H9 (cell line): ENCODE results near the gene NARF. TPM values are rescaled to one million over a fixed set of nuclear protein-coding genes. Genes with fewer than 3 reads are reported as not detected.

Experiments
- DNase-seq: peaks from one replicate; pipeline ENCODE4 v3.0.0-alpha.2; 2017
- H2AFZ ChIP-seq: one replicate; pipeline ENCODE4 v1.6.1; 2013; ENCODE audit warnings: mild to moderate bottlenecking, low read length, control low read depth, moderate library complexity
- H2AK5ac ChIP-seq: 2 replicates; pipeline ENCODE4 v1.6.1; 2013; ENCODE audit warnings: low read length, control low read depth, mixed read lengths; ENCODE audit not compliant: insufficient read length
- H2BK120ac ChIP-seq: one replicate; pipeline ENCODE4 v1.6.1; 2013; ENCODE audit warnings: low read depth, mild to moderate bottlenecking, low read length, control low read depth, inconsistent platforms; ENCODE audit not compliant: poor library complexity, severe bottlenecking
- H2BK12ac ChIP-seq: 2 replicates; pipeline ENCODE4 v1.6.1; 2013; ENCODE audit warnings: low read length, control low read depth, mixed read lengths, low read depth; ENCODE audit not compliant: insufficient read length
- H2BK15ac ChIP-seq: 2 replicates; pipeline ENCODE4 v1.6.1; 2013; ENCODE audit warnings: low read depth, low read length, control low read depth
- H2BK20ac ChIP-seq: one replicate; pipeline ENCODE4 v1.6.1; 2013; ENCODE audit warnings: low read depth, mild to moderate bottlenecking, low read length, control low read depth, inconsistent platforms; ENCODE audit not compliant: poor library complexity, severe bottlenecking
- H2BK5ac ChIP-seq: 2 replicates; pipeline ENCODE4 v1.6.1; 2013; ENCODE audit warnings: low read length, control low read depth, mixed read lengths; ENCODE audit not compliant: insufficient read length
- H3K14ac ChIP-seq: 2 replicates; pipeline ENCODE4 v1.6.1; 2013; ENCODE audit warnings: low read length, control low read depth; ENCODE audit not compliant: insufficient read depth
- H3K18ac ChIP-seq: 2 replicates; pipeline ENCODE4 v1.6.1; 2013; ENCODE audit warnings: low read depth, mild to moderate bottlenecking, mixed read lengths, low read length, control low read depth; ENCODE audit not compliant: insufficient read length
- H3K23ac ChIP-seq: 2 replicates; pipeline ENCODE4 v1.6.1; 2013; ENCODE audit warnings: low read length, control low read depth, mixed read lengths, low read depth; ENCODE audit not compliant: insufficient read length
- H3K23me2 ChIP-seq: 2 replicates; pipeline ENCODE4 v1.6.1; 2013; ENCODE audit warnings: low read depth, mild to moderate bottlenecking, mixed read lengths, low read length, control low read depth; ENCODE audit not compliant: insufficient read length, poor library complexity, severe bottlenecking
- H3K27ac ChIP-seq: 2 replicates; pipeline ENCODE4 v1.5.1; 2013; ENCODE audit warnings: low read length, control low read depth, mixed read lengths, low read depth; ENCODE audit not compliant: insufficient read length
- H3K27me3 ChIP-seq: 2 replicates; pipeline ENCODE4 v1.6.1; 2013; ENCODE audit warnings: low read length, control low read depth, inconsistent platforms; ENCODE audit not compliant: insufficient read depth
- H3K4ac ChIP-seq: 2 replicates; pipeline ENCODE4 v1.6.1; 2013; ENCODE audit warnings: low read depth, mild to moderate bottlenecking, control low read depth, inconsistent platforms, low read length, moderate library complexity
- H3K4me1 ChIP-seq: 2 replicates; pipeline ENCODE4 v1.6.1; 2013; ENCODE audit warnings: low read length, control low read depth, inconsistent platforms; ENCODE audit not compliant: insufficient read depth
- H3K4me2 ChIP-seq: 2 replicates; pipeline ENCODE4 v1.6.1; 2013; ENCODE audit warnings: low read length, control low read depth, mixed read lengths; ENCODE audit not compliant: insufficient read length, insufficient read depth
- H3K56ac ChIP-seq: 2 replicates; pipeline ENCODE4 v1.6.1; 2013; ENCODE audit warnings: low read depth, mild to moderate bottlenecking, mixed read lengths, low read length, control low read depth; ENCODE audit not compliant: insufficient read length
- H3K79me1 ChIP-seq: 2 replicates; pipeline ENCODE4 v1.6.1; 2013; ENCODE audit warnings: low read depth, mild to moderate bottlenecking, moderate library complexity, low read length, control low read depth, inconsistent platforms; ENCODE audit not compliant: insufficient read depth, poor library complexity, severe bottlenecking
- H3K79me2 ChIP-seq: 2 replicates; pipeline ENCODE4 v1.6.1; 2013; ENCODE audit warnings: low read length, control low read depth, inconsistent platforms; ENCODE audit not compliant: insufficient read depth
- H3K9ac ChIP-seq: 2 replicates; pipeline ENCODE4 v1.6.1; 2013; ENCODE audit warnings: low read length, control low read depth, mixed read lengths; ENCODE audit not compliant: insufficient read length; ENCODE audit errors: extremely low read depth
- H3K9me3 ChIP-seq: one replicate; pipeline ENCODE4 v1.6.1; 2013; ENCODE audit warnings: low read depth, low read length, inconsistent platforms; ENCODE audit not compliant: control insufficient read depth
- H3T11ph ChIP-seq: one replicate; pipeline ENCODE4 v1.6.1; 2013; ENCODE audit warnings: mild to moderate bottlenecking, low read length, control low read depth, inconsistent platforms
- H4K20me1 ChIP-seq: one replicate; pipeline ENCODE4 v1.6.1; 2013; ENCODE audit not compliant: control insufficient read depth, insufficient read length, insufficient read depth
- H4K5ac ChIP-seq: 2 replicates; pipeline ENCODE4 v1.6.1; 2013; ENCODE audit warnings: low read depth, mild to moderate bottlenecking, mixed read lengths, low read length, control low read depth; ENCODE audit not compliant: insufficient read length
- H4K8ac ChIP-seq: replicated peaks from 2 replicates; pipeline ENCODE4 v1.6.1; 2013; ENCODE audit warnings: low read length, control low read depth, mixed read lengths, low read depth; ENCODE audit not compliant: insufficient read length
- H4K91ac ChIP-seq: 2 replicates; pipeline ENCODE4 v1.6.1; 2013; ENCODE audit warnings: low read depth, mild to moderate bottlenecking, moderate library complexity, mixed read lengths, low read length, control low read depth; ENCODE audit not compliant: insufficient read length
- H3K27ac Mint-ChIP-seq, 3 experiments: 2 replicates in 2 of 3; 3 replicates in 1 of 3; pipeline ENCODE4 v1.8.0; 2020 to 2021; ENCODE audit warnings: mixed read lengths in 3 of 3, mild to moderate bottlenecking in 1 of 3, moderate library complexity in 1 of 3
- H3K27me3 Mint-ChIP-seq: 2 replicates; pipeline ENCODE4 v1.8.0; 2021; ENCODE audit warnings: low read depth, mild to moderate bottlenecking, moderate library complexity, mixed read lengths
- H3K36me3 Mint-ChIP-seq, 3 experiments: 2 replicates in 2 of 3; 3 replicates in 1 of 3; pipeline ENCODE4 v1.8.0; 2020 to 2021; ENCODE audit warnings: low read depth in 3 of 3, mixed read lengths in 3 of 3; ENCODE audit not compliant: insufficient read depth in 1 of 3
- H3K4me1 Mint-ChIP-seq, 2 experiments: 2 replicates each; pipeline ENCODE4 v1.8.0; 2020; ENCODE audit warnings: mixed read lengths in 2 of 2
- H3K4me3 Mint-ChIP-seq, 2 experiments: 2 replicates in 1 of 2; 3 replicates in 1 of 2; pipeline ENCODE4 v1.8.0; 2020 to 2021; ENCODE audit warnings: mild to moderate bottlenecking in 2 of 2, mixed read lengths in 2 of 2, moderate library complexity in 1 of 2
- H3K9me3 Mint-ChIP-seq, 2 experiments: 2 replicates in 1 of 2; 3 replicates in 1 of 2; pipeline ENCODE4 v1.8.0; 2020; ENCODE audit warnings: mild to moderate bottlenecking in 2 of 2, mixed read lengths in 2 of 2, moderate library complexity in 1 of 2
- WGBS: extraction: QIAGEN DNeasy Blood & Tissue Kit; methylation state at CpG from one replicate; pipeline ENCODE4 v1.1.7; 2013; ENCODE audit warnings: missing lambda C conversion rate, low lambda C conversion rate, mixed read lengths; ENCODE audit not compliant: insufficient read length; ENCODE audit errors: extremely low coverage; 5-methylcytosine and 5-hydroxymethylcytosine counted together
- total RNA-seq: library from RNA; stranded (reverse); gene quantifications from 2 replicates; pipeline ENCODE4 v1.2.1, GENCODE V29; 2021
- TF ChIP-seq, protein P1 (sequence below): fragments of 200-600 bp; sonication (generic); conservative IDR thresholded peaks from 3 replicates; pipeline ENCODE4 v1.8.0; 2021; ENCODE audit warnings: antibody characterized with exemption, mild to moderate bottlenecking

The NARF gene
- total RNA-seq, 1 experiment from 2014 or later: 124 TPM

GRCh38 chr17:82445542-82445941 is 13.0 kb upstream of the NARF start:
- H3K27me3 Mint-ChIP-seq: no peaks in the 10 kb centered on the region
- no peak overlapping the region for H4K5ac ChIP-seq
- no peak overlapping the region for H3K4ac ChIP-seq
- H3K9me3 ChIP-seq: no peaks in the 10 kb centered on the region
- H2AK5ac ChIP-seq: no peak overlapping the region
- no peak overlapping the region for H3K18ac ChIP-seq
- H3K14ac ChIP-seq: no peak overlapping the region
- no CpG with 5 or more reads among the region's 13 CpGs for WGBS
- no peak overlapping the region for H2BK120ac ChIP-seq
- no peak overlapping the region for H3K23ac ChIP-seq
- peaks cover 6 to 26% (median 23%) of the 10 kb centered on the region in 3 experiments for H3K36me3 Mint-ChIP-seq
- H3K9ac ChIP-seq: no peak overlapping the region
- no peaks in the 10 kb centered on the region for H4K20me1 ChIP-seq
- no peaks in the 10 kb centered on the region for H3K79me1 ChIP-seq
- no peaks in the 10 kb centered on the region for H3K27me3 ChIP-seq
- no peak overlapping the region for H2BK5ac ChIP-seq
- no peak overlapping the region for H3K4me3 Mint-ChIP-seq
- H3K4me2 ChIP-seq: no peak overlapping the region
- no peaks in the 10 kb centered on the region for H3K79me2 ChIP-seq
- H4K91ac ChIP-seq: no peak overlapping the region
- H2BK20ac ChIP-seq: no peak overlapping the region
- H3K23me2 ChIP-seq: no peaks in the 10 kb centered on the region
- no peak overlapping the region for H3K56ac ChIP-seq
- H2BK15ac ChIP-seq: no peak overlapping the region
- no peak overlapping the region for H2BK12ac ChIP-seq
- no peak overlapping the region for H2AFZ ChIP-seq
- TF ChIP-seq, protein P1, sequence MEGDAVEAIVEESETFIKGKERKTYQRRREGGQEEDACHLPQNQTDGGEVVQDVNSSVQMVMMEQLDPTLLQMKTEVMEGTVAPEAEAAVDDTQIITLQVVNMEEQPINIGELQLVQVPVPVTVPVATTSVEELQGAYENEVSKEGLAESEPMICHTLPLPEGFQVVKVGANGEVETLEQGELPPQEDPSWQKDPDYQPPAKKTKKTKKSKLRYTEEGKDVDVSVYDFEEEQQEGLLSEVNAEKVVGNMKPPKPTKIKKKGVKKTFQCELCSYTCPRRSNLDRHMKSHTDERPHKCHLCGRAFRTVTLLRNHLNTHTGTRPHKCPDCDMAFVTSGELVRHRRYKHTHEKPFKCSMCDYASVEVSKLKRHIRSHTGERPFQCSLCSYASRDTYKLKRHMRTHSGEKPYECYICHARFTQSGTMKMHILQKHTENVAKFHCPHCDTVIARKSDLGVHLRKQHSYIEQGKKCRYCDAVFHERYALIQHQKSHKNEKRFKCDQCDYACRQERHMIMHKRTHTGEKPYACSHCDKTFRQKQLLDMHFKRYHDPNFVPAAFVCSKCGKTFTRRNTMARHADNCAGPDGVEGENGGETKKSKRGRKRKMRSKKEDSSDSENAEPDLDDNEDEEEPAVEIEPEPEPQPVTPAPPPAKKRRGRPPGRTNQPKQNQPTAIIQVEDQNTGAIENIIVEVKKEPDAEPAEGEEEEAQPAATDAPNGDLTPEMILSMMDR: no peak
- no peak for DNase-seq
- H3K9me3 Mint-ChIP-seq: no peaks in the 10 kb centered on the region; a peak in 1 of 5 replicates
- H3K27ac Mint-ChIP-seq: no peak overlapping the region
- peaks cover 9 to 26% of the 10 kb centered on the region in 2 experiments for H3K4me1 Mint-ChIP-seq
- no peak overlapping the region for H4K8ac ChIP-seq
- H3K27ac ChIP-seq: no peak overlapping the region
- no peaks in the 10 kb centered on the region; the same call in 1 of the 2 replicates for H3K4me1 ChIP-seq
- H3T11ph ChIP-seq: no peak overlapping the region
